GM12891 (cell line): Measurements from ENCODE around the gene C20orf144.

Experiments used
- POLR2A ChIP-seq: IDR thresholded peaks from 2 replicates; pipeline ENCODE4 v1.6.1; 2011; ENCODE audit warnings: low read depth, low read length, control low read depth
- POLR2AphosphoS5 ChIP-seq: IDR thresholded peaks from 2 replicates; pipeline ENCODE4 v1.6.1; 2011; ENCODE audit warnings: low read depth, low read length, control low read depth
- SPI1 ChIP-seq: IDR thresholded peaks from 2 replicates; pipeline ENCODE4 v1.6.1; 2011; ENCODE audit warnings: low read depth, low read length, control low read depth
- TAF1 ChIP-seq: IDR thresholded peaks from 2 replicates; pipeline ENCODE4 v1.6.1; 2011; ENCODE audit warnings: low read depth, low read length, control low read depth

DNA sequence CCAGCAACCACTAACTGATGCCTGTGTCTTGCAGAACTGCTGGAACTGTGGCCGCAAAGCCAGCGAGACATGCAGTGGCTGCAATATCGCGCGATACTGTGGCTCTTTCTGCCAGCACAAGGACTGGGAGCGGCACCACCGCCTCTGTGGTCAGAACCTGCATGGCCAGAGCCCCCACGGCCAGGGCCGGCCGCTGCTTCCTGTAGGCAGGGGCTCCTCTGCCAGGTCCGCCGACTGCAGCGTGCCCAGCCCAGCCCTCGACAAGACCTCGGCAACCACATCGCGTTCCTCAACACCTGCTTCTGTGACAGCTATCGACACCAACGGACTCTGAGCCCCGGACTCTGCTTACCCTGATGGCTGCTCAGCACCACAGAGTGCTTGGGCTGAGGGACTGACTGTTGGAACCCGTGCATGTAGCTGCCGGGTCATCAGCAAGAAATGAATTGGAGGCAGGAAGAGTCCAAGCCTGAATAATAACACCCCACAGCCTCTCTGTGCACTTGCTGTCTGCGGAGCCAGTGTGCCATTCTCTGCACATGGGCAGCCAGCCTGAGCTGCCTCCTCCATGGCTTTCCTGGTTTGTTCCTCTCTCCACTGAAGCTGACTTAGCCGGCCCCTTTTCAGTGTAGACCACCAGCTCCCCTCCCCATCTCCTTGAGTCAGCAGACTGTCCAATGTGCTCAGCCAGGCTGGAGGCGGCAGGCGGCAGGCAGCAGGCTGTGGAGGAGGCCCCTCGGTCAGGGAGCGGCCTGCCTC is 17.6 kb upstream of the C20orf144 start:
- TF ChIP-seq POLR2AphosphoS5: no peak
- no peak for TF ChIP-seq POLR2A
- no peak for TF ChIP-seq TAF1
- no peak for TF ChIP-seq SPI1
